A549 (cell line): ENCODE data around the gene ACIN1. TPM values are rescaled to one million over a fixed set of nuclear protein-coding genes. Genes with fewer than 3 reads are reported as not detected.
A peak's percentile ranks its signal among the peaks of the same experiment; 100 is the strongest.

Source experiments
- ATAC-seq, 2 experiments: fragments of 200-7000 bp in 1 of 2; fragments of >200 bp in 1 of 2; cut with Nextera tagmentation in 1 of 2; cut with Tn5 transposase in 1 of 2; 3 replicates each; pipeline versions ENCODE4 v1.8.0 to v1.9.1; 2018 to 2020; ENCODE audit warnings: mild to moderate bottlenecking in 1 of 2, moderate library complexity in 1 of 2
- CTCF ChIA-PET: fragments of 300-600 bp; sonication (Branson Sonifier 250); formaldehyde crosslinking; extraction: SDS; loops from one replicate; lab custom pipeline; 2021; ENCODE audit warnings: antibody characterized with exemption, inconsistent platforms; lab: Yijun Ruan, JAX
- POLR2A ChIA-PET: fragments of 350-600 bp; formaldehyde crosslinking; extraction: SDS; loops from one replicate; lab custom pipeline; 2021; ENCODE audit warnings: antibody characterized with exemption, inconsistent platforms; lab: Yijun Ruan, JAX
- DNase-seq, 2 experiments: peaks; one replicate each; pipeline versions ENCODE4 v3.0.0 to v3.0.0-alpha.2; 2011 to 2016; ENCODE audit warnings: low read depth in 1 of 2, low spot score in 1 of 2
- FAIRE-seq: peaks from 2 replicates; lab custom pipeline; 2011; peaks lifted over from hg19 to GRCh38; lab: Jason Lieb, UNC
- H3K27ac ChIP-seq, 2 experiments: fragments of >200 bp; sonication (Bioruptor Twin); formaldehyde crosslinking; 3 replicates each; pipeline ENCODE4 v1.5.1; 2016 to 2017
- H3K4me1 ChIP-seq: fragments of >200 bp; sonication (Bioruptor Twin); formaldehyde crosslinking; 3 replicates; pipeline ENCODE4 v1.6.1; 2016
- H3K4me2 ChIP-seq: fragments of >200 bp; sonication (Bioruptor Twin); formaldehyde crosslinking; 3 replicates; pipeline ENCODE4 v1.6.1; 2016
- H3K4me3 ChIP-seq: fragments of >200 bp; sonication (Bioruptor Twin); formaldehyde crosslinking; 3 replicates; pipeline ENCODE4 v1.5.1; 2016
- H3K9me3 ChIP-seq: fragments of >200 bp; sonication (Bioruptor Twin); formaldehyde crosslinking; 3 replicates; pipeline ENCODE4 v1.6.1; 2016
- BHLHE40 ChIP-seq: IDR thresholded peaks from 2 replicates; pipeline ENCODE4 v1.6.1; 2012; ENCODE audit warnings: low read depth, low read length, inconsistent platforms
- CBX2 ChIP-seq: fragments of 200-600 bp; sonication (generic); IDR thresholded peaks from 2 replicates; pipeline ENCODE4 v1.6.1; 2016; ENCODE audit warnings: low read depth, mild to moderate bottlenecking, borderline replicate concordance
- CBX8 ChIP-seq: fragments of 200-600 bp; sonication (generic); IDR thresholded peaks from 2 replicates; pipeline ENCODE4 v1.6.1; 2016
- CHD4 ChIP-seq: fragments of 200-600 bp; sonication (generic); IDR thresholded peaks from 2 replicates; pipeline ENCODE4 v1.6.1; 2016; ENCODE audit warnings: antibody characterized with exemption, mild to moderate bottlenecking, borderline replicate concordance
- EHMT2 ChIP-seq: fragments of 200-600 bp; sonication (generic); IDR thresholded peaks from 2 replicates; pipeline ENCODE4 v1.6.1; 2016; ENCODE audit warnings: antibody characterized with exemption, low read depth, mild to moderate bottlenecking, moderate library complexity
- EP300 ChIP-seq, 2 experiments: fragments of >200 bp; sonication (Bioruptor Twin); formaldehyde crosslinking; IDR thresholded peaks; 2 replicates in 1 of 2; 3 replicates in 1 of 2; pipeline ENCODE4 v1.6.1; 2016 to 2017
- ESRRA ChIP-seq: fragments of 150-350 bp; IDR thresholded peaks from 2 replicates; pipeline ENCODE4 v1.6.1; 2014; ENCODE audit warnings: mild to moderate bottlenecking, low read length, borderline replicate concordance
- FOSL2 ChIP-seq, 2 experiments: fragments of 450-650 bp in 1 of 2; fragments of >200 bp in 1 of 2; sonication (Bioruptor Twin) in 1 of 2; formaldehyde crosslinking; IDR thresholded peaks; 2 replicates each; pipeline versions ENCODE4 v1.5.0 to v1.6.1; 2016 to 2020; ENCODE audit warnings: mild to moderate bottlenecking in 1 of 2, moderate library complexity in 1 of 2
- FOXS1 ChIP-seq: fragments of 250-450 bp; sonication (Bioruptor Pico); IDR thresholded peaks from 2 replicates; pipeline ENCODE4 v1.5.0; 2020; ENCODE audit warnings: mild to moderate bottlenecking, moderate library complexity
- HDAC2 ChIP-seq: fragments of 200-600 bp; sonication (generic); IDR thresholded peaks from 2 replicates; pipeline ENCODE4 v1.6.1; 2016
- JUN ChIP-seq, 2 experiments: fragments of >200 bp; sonication (Bioruptor Twin); formaldehyde crosslinking; IDR thresholded peaks; 2 replicates in 1 of 2; 3 replicates in 1 of 2; pipeline ENCODE4 v1.6.1; 2016 to 2017
- KDM1A ChIP-seq: fragments of 200-600 bp; sonication (generic); IDR thresholded peaks from 2 replicates; pipeline ENCODE4 v1.6.1; 2016; ENCODE audit warnings: low read depth, mild to moderate bottlenecking
- KDM5A ChIP-seq: fragments of 200-600 bp; sonication (generic); IDR thresholded peaks from 2 replicates; pipeline ENCODE4 v1.6.1; 2016; ENCODE audit warnings: antibody characterized with exemption, mild to moderate bottlenecking
- MYC ChIP-seq: IDR thresholded peaks from 2 replicates; pipeline ENCODE4 v1.6.1; 2012; ENCODE audit warnings: mild to moderate bottlenecking, inconsistent platforms, low read length, improper control_type of control experiment, borderline replicate concordance
- NFE2L2 ChIP-seq: fragments of 150-350 bp; conservative IDR thresholded peaks from 2 replicates; pipeline ENCODE4 v1.6.1; 2014; ENCODE audit warnings: low read length
- NPAS2 ChIP-seq: fragments of 250-450 bp; sonication (Bioruptor Pico); IDR thresholded peaks from 2 replicates; pipeline ENCODE4 v1.8.0; 2022; ENCODE audit warnings: mild to moderate bottlenecking, moderate library complexity, borderline replicate concordance
- NR3C1 ChIP-seq: fragments of >200 bp; sonication (Bioruptor Twin); formaldehyde crosslinking; IDR thresholded peaks from 3 replicates; pipeline ENCODE4 v1.6.1; 2017
- POLR2A ChIP-seq: IDR thresholded peaks from 2 replicates; pipeline ENCODE4 v1.6.1; 2012; ENCODE audit warnings: mild to moderate bottlenecking, low read length
- POLR2AphosphoS2 ChIP-seq: conservative IDR thresholded peaks from 2 replicates; pipeline ENCODE4 v1.6.1; 2012; ENCODE audit warnings: low read length, improper control_type of control experiment, inconsistent platforms
- RFX5 ChIP-seq: fragments of 450-650 bp; IDR thresholded peaks from 2 replicates; pipeline ENCODE4 v1.7.1; 2014; ENCODE audit warnings: antibody characterized with exemption, mild to moderate bottlenecking, moderate library complexity
- SMC3 ChIP-seq: fragments of >200 bp; sonication (Bioruptor Twin); formaldehyde crosslinking; IDR thresholded peaks from 3 replicates; pipeline ENCODE4 v1.6.1; 2018; ENCODE audit warnings: inconsistent platforms
- TP53 ChIP-seq: fragments of 250-450 bp; sonication (Bioruptor Pico); IDR thresholded peaks from 2 replicates; pipeline ENCODE4 v1.5.0; 2021; ENCODE audit warnings: mild to moderate bottlenecking, moderate library complexity
- ZNF302 ChIP-seq: fragments of 250-450 bp; sonication (Bioruptor Pico); IDR thresholded peaks from 2 replicates; pipeline ENCODE4 v1.9.0; 2021; ENCODE audit warnings: inconsistent platforms, mild to moderate bottlenecking, moderate library complexity
- ZSCAN20 ChIP-seq: fragments of 250-450 bp; sonication (Bioruptor Pico); IDR thresholded peaks from 2 replicates; pipeline ENCODE4 v1.8.0; 2022; ENCODE audit warnings: mild to moderate bottlenecking, moderate library complexity
- WGBS: methylation state at CpG from one replicate; pipeline ENCODE4 v1.1.6; 2017; ENCODE audit errors: missing lambda C conversion rate; 5-methylcytosine and 5-hydroxymethylcytosine counted together
- polyA plus RNA-seq, 4 experiments: library from polyadenylated mRNA; depleted of rRNA in 3 of 4; stranded (reverse); fragments of >200 nt; fragmentation: RNase III in 1 of 4; extraction: RNeasy Plus Mini Kit Qiagen cat#74134 plus additional on column Dnase treatment in 1 of 4; gene quantifications; 2 replicates in 3 of 4; 3 replicates in 1 of 4; pipeline ENCODE4 v1.2.3, GENCODE V29; 2011 to 2017
- TF ChIP-seq, protein P1 (sequence below): fragments of 150-350 bp; IDR thresholded peaks from 2 replicates; pipeline ENCODE4 v1.6.1; 2014; ENCODE audit warnings: low read depth, mild to moderate bottlenecking, low read length
- TF ChIP-seq, protein P2 (sequence below): fragments of 200-600 bp; sonication (generic); IDR thresholded peaks from 2 replicates; pipeline ENCODE4 v1.6.1; 2016; ENCODE audit warnings: antibody characterized with exemption, mild to moderate bottlenecking, moderate library complexity

Gene ACIN1
- polyA plus RNA-seq, 2 of the 4 experiments (the other 2 are of a cell fraction): 140 to 147 TPM

DNA sequence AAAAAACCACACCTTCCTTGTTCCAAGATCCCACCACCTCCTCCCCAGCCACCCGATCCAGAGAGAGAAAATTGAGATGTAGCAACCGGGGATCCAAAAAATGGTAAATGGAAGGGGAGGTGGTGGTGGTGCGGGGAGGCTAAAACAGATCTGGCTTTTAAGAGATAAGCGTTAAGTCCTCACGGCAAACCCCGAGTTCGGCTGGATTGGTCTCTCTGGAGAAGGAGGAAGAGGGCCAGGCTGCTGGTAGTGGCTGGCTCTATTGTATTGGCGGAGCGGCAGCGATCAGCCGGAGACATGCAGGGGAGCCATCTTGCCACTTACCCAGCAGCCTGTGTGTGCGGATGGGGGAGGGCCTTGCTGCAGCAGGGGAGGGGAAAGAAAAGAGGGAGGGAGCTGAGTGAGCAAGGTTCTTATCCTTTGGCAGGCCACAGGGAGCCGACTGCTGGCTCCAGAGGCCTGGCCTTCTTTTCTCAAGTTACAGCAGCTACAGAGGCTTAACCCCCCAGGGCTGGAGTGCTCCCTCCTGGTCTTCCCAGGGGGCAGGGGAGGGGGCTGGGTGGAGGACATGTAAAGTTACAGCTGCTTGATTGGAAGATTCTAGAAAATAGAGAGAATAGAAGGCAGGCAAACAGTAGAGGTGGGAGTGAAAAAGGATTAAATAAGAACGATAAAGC, 23.6 kb downstream of the ACIN1 start (continued):
- TF ChIP-seq, protein P1, sequence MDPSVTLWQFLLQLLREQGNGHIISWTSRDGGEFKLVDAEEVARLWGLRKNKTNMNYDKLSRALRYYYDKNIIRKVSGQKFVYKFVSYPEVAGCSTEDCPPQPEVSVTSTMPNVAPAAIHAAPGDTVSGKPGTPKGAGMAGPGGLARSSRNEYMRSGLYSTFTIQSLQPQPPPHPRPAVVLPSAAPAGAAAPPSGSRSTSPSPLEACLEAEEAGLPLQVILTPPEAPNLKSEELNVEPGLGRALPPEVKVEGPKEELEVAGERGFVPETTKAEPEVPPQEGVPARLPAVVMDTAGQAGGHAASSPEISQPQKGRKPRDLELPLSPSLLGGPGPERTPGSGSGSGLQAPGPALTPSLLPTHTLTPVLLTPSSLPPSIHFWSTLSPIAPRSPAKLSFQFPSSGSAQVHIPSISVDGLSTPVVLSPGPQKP: no peak
- TF ChIP-seq EP300 (IDR thresholded peaks at IDR 0.05) (no peak), NFE2L2 (no peak), ESRRA (no peak), FOSL2 (IDR thresholded peaks at IDR 0.05) (no peak), FOSL2 (CRISPR knock-in tag; IDR thresholded peaks at IDR 0.05) (no peak), CBX2 (no peak), JUN (IDR thresholded peaks at IDR 0.05) (peak; percentile 74 to 85; a peak in 3 of 5 replicates), CBX8 (no peak), FOXS1 (CRISPR knock-in tag) (no peak), SMC3 (no peak), KDM5A (peak; percentile 92), POLR2A (peak; percentile 85), HDAC2 (no peak), TP53 (no peak), NPAS2 (no peak), ZSCAN20 (CRISPR knock-in tag) (no peak), KDM1A (no peak), CHD4 (no peak), RFX5 (no peak), POLR2AphosphoS2 (peak; percentile 79; the same call in 1 of the 2 replicates)

DNA sequence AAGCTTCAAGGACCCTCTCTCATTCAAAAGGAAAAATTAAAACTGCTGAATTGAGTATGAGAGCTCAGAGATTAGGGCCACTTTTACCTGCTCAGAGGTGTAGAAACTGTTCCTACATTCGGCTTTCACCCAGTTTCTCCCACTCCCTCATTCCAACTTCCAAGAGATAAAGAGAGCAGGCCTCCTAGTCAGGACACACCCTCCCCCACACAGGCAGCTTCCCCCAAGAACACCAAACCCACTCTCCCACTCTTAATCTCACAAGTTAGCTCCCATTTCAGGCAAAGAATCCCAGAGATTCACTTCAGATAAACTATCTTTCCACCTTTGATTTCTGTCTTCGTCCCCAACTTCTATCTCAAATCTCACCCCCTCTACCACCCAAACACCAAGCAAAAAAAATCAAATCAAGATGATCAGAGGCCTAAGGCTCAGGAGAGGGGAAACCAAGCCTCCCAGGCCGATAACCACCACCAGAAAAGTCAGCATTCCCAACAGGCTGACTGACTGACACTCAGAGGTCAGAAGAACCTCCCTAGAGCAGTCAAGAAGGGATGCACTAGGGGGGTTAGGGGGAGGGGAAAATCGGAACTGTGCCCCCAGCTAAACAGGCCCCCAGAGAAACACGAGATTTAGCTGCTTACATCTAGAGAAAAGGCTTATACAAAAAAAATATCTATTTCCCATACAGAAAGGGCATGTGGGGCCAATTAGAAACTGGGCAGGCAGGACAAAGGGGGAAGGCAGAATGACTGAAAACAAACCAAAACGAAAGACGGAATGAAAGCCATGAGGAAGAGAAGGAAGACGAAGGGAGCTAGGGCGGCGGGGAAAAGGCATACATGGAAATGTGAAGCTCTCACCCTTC, 24.4 kb downstream of the ACIN1 start:
- peaks cover 32% of the 10 kb centered on the region for H3K4me1 ChIP-seq
- CTCF ChIA-PET: interaction anchor here (0.6 to 4.3 kb wide), 19 partner anchors 8 to 143 kb away, joined by 3 to 24 read pairs (median 6); partner anchors contain the start of genes ACIN1 and C14orf119
- DNase-seq (no peak), ATAC-seq (no peak), FAIRE-seq (no peak)
- H3K27ac ChIP-seq: peak overlapping the region; percentile 84 to 92
- POLR2A ChIA-PET: interaction anchor here (0.6 to 3.7 kb wide), 5 partner anchors 8 to 232 kb away, joined by 3 to 36 read pairs (median 7); partner anchors contain the start of genes ACIN1, C14orf119 and PPP1R3E
- TF ChIP-seq NR3C1 (no peak), EHMT2 (no peak), POLR2A (no peak), ZNF302 (CRISPR knock-in tag) (no peak), CBX8 (no peak), HDAC2 (no peak), CBX2 (no peak), BHLHE40 (no peak), MYC (no peak), CHD4 (no peak)
- TF ChIP-seq, protein P2, sequence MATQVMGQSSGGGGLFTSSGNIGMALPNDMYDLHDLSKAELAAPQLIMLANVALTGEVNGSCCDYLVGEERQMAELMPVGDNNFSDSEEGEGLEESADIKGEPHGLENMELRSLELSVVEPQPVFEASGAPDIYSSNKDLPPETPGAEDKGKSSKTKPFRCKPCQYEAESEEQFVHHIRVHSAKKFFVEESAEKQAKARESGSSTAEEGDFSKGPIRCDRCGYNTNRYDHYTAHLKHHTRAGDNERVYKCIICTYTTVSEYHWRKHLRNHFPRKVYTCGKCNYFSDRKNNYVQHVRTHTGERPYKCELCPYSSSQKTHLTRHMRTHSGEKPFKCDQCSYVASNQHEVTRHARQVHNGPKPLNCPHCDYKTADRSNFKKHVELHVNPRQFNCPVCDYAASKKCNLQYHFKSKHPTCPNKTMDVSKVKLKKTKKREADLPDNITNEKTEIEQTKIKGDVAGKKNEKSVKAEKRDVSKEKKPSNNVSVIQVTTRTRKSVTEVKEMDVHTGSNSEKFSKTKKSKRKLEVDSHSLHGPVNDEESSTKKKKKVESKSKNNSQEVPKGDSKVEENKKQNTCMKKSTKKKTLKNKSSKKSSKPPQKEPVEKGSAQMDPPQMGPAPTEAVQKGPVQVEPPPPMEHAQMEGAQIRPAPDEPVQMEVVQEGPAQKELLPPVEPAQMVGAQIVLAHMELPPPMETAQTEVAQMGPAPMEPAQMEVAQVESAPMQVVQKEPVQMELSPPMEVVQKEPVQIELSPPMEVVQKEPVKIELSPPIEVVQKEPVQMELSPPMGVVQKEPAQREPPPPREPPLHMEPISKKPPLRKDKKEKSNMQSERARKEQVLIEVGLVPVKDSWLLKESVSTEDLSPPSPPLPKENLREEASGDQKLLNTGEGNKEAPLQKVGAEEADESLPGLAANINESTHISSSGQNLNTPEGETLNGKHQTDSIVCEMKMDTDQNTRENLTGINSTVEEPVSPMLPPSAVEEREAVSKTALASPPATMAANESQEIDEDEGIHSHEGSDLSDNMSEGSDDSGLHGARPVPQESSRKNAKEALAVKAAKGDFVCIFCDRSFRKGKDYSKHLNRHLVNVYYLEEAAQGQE: no peak
- TF ChIP-seq, protein P1: no peak
- 9% methylated on average over 10 of the region's 10 CpGs for WGBS
- H3K9me3 ChIP-seq: no peaks in the 10 kb centered on the region
- peak overlapping the region; percentile 69 for H3K4me3 ChIP-seq
- H3K4me2 ChIP-seq: peak overlapping the region; percentile 97
